CD4-positive, alpha-beta memory T cell (primary cell): Measurements from ENCODE around the gene GNB1L. TPM values are rescaled to one million over a fixed set of nuclear protein-coding genes. Genes with fewer than 3 reads are reported as not detected.

ENCODE experiments used
- CTCF ChIA-PET: fragments of 350-600 bp; sonication (Branson Sonifier 250); formaldehyde crosslinking; loops from one replicate; lab custom pipeline; 2021; ENCODE audit warnings: inconsistent platforms; ENCODE audit not compliant: partially characterized antibody; lab: Charles Lee
- POLR2A ChIA-PET: fragments of 350-600 bp; sonication (Branson Sonifier 250); formaldehyde crosslinking; loops from one replicate; lab custom pipeline; 2021; ENCODE audit not compliant: partially characterized antibody; lab: Charles Lee
- DNase-seq, 5 donors: peaks; one replicate each; pipeline versions ENCODE4 v3.0.0 to v3.0.0-alpha.2; 2020 to 2022; ENCODE audit warnings: mixed read lengths in 1 of 5
- H3K27ac ChIP-seq: one replicate; pipeline ENCODE4 v1.7.0; 2013; ENCODE audit warnings: low read depth, low read length
- H3K27me3 ChIP-seq: 2 replicates; pipeline ENCODE4 v1.7.0; 2013; ENCODE audit warnings: mild to moderate bottlenecking, low read length, moderate library complexity; ENCODE audit not compliant: insufficient read depth
- H3K36me3 ChIP-seq: 2 replicates; pipeline ENCODE4 v1.7.0; 2013; ENCODE audit warnings: mild to moderate bottlenecking, low read length, moderate library complexity; ENCODE audit not compliant: insufficient read depth
- H3K4me1 ChIP-seq: 2 replicates; pipeline ENCODE4 v1.7.0; 2013; ENCODE audit warnings: mild to moderate bottlenecking, low read length, moderate library complexity; ENCODE audit not compliant: insufficient read depth
- H3K4me3 ChIP-seq, 2 donors: one replicate each; pipeline ENCODE4 v1.7.0; 2013; ENCODE audit warnings: low read length in 2 of 2, mild to moderate bottlenecking in 1 of 2
- H3K9me3 ChIP-seq, 2 donors: one replicate each; pipeline ENCODE4 v1.7.0; 2013; ENCODE audit warnings: low read length in 2 of 2, control low read depth in 1 of 2; ENCODE audit not compliant: control insufficient read depth in 1 of 2
- H3K27ac Mint-ChIP-seq, 7 donors: one replicate each; pipeline ENCODE4 v1.8.0; 2020 to 2021; ENCODE audit warnings: mixed read lengths in 7 of 7, mild to moderate bottlenecking in 6 of 7, inconsistent platforms in 3 of 7, moderate library complexity in 3 of 7
- H3K27me3 Mint-ChIP-seq, 2 donors: one replicate each; pipeline ENCODE4 v1.8.0; 2020 to 2021; ENCODE audit warnings: mixed read lengths in 2 of 2
- H3K36me3 Mint-ChIP-seq, 2 donors: one replicate each; pipeline ENCODE4 v1.8.0; 2020 to 2021; ENCODE audit warnings: mixed read lengths in 2 of 2, inconsistent platforms in 1 of 2, mild to moderate bottlenecking in 1 of 2
- H3K4me1 Mint-ChIP-seq, 4 donors: one replicate each; pipeline ENCODE4 v1.8.0; 2020 to 2021; ENCODE audit warnings: mixed read lengths in 4 of 4, mild to moderate bottlenecking in 1 of 4
- H3K4me3 Mint-ChIP-seq, 8 donors: one replicate each; pipeline ENCODE4 v1.8.0; 2020 to 2021; ENCODE audit warnings: mixed read lengths in 8 of 8, mild to moderate bottlenecking in 7 of 8, moderate library complexity in 6 of 8, inconsistent platforms in 3 of 8
- H3K9me3 Mint-ChIP-seq, 8 donors: one replicate each; pipeline ENCODE4 v1.8.0; 2020 to 2021; ENCODE audit warnings: mixed read lengths in 8 of 8, mild to moderate bottlenecking in 5 of 8, inconsistent platforms in 3 of 8, moderate library complexity in 1 of 8
- intact Hi-C: fragments of 100-400 bp; cut with micrococcal nuclease; formaldehyde crosslinking; loops from one replicate; pipeline ENCODE4 v1.15.1; 2023
- polyA plus RNA-seq, 2 donors: library from polyadenylated mRNA; unstranded; fragments of 300-500 nt; fragmentation: Illumina TruSeq; gene quantifications; one replicate each; pipeline ENCODE4 v1.2.3, GENCODE V29; 2021
- total RNA-seq, 2 experiments: library from RNA; stranded (reverse); gene quantifications; one replicate each; pipeline ENCODE4 v1.2.3, GENCODE V29; 2021

Gene GNB1L
- total and polyA plus RNA-seq, 4 experiments from 2014 or later, result 7.9 to 14.6 (median 10.7) TPM

DNA sequence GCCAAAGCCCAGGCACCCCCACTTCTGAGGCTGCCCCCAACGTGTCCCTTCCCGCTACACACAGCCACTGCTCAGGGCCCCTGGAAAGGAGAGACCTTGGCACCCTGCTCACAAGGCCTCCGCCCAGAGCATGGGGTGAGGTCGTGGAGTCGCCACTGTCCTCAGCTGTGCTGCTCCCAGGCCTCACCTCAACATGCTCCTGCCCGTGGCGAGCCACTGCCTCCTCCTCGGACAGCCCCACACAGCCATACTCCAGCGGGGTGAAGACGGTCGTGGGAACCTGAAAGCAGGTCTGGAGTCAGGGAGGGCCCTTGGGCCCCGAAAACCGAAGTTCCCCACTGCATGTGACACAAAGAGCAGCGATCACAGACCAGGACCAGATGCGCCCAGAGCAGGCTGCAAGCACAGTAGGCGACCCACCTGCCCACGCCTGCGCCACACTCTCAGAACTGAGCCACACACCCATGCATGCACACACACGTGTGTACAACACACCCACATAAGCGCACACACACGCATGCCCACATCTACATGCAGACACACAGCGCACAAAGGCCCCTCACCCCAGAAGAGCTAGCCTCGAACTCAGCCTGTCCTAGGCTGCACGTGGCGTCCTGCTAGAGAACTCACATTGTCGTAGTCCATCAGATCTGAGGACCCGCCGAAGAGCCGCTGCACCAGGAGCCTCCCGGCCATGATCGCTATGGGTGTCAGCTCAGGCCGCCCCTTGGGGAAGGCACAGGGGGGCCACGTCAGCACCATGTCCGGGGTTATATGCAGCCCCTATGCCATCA lies 25.5 kb upstream of the GNB1L start:
- H3K27me3 Mint-ChIP-seq, result no peaks in the 10 kb centered on the region
- H3K36me3 ChIP-seq, result no peaks in the 10 kb centered on the region
- ChIA-PET POLR2A (interaction anchor here (0.9 to 1.0 kb wide), 2 partner anchors 12 to 16 kb away, joined by 3 to 4 read pairs; no protein-coding TSS in a partner anchor), CTCF (no interaction called here)
- no peak overlapping the region for H3K27ac ChIP-seq
- no peaks in the 10 kb centered on the region for H3K27me3 ChIP-seq
- no peaks in the 10 kb centered on the region for H3K36me3 Mint-ChIP-seq
- H3K4me1 Mint-ChIP-seq, result peaks cover 0 to 4% (median 0%) of the 10 kb centered on the region in 4 donors
- peak overlapping the region in 1 of 7 donors; percentile 15 for H3K27ac Mint-ChIP-seq
- H3K4me3 Mint-ChIP-seq, result no peak overlapping the region
- intact Hi-C loops, result no loop called here
- H3K9me3 Mint-ChIP-seq, result no peaks in the 10 kb centered on the region
- H3K4me3 ChIP-seq, result no peak overlapping the region
- no peaks in the 10 kb centered on the region for H3K9me3 ChIP-seq
- peaks cover 9% of the 10 kb centered on the region for H3K4me1 ChIP-seq
- DNase-seq, result no peak

GRCh38 chr22:19879643-19879991 lies 24.9 kb upstream of the GNB1L start:
- DNase-seq, result no peak
- Histone ChIP-seq H3K4me1 (peaks cover 9% of the 10 kb centered on the region), H3K9me3 (no peaks in the 10 kb centered on the region), H3K4me3 (no peak overlapping the region), H3K27me3 (no peaks in the 10 kb centered on the region), H3K27ac (no peak overlapping the region), H3K36me3 (no peaks in the 10 kb centered on the region)
- Mint-ChIP-seq H3K9me3 (no peaks in the 10 kb centered on the region), H3K4me3 (no peak overlapping the region), H3K4me1 (peaks cover under 1 to 7% (median 2%) of the 10 kb centered on the region in 4 donors), H3K27me3 (no peaks in the 10 kb centered on the region), H3K27ac (no peak overlapping the region), H3K36me3 (no peaks in the 10 kb centered on the region)
- intact Hi-C loops, result no loop called here
- POLR2A ChIA-PET, result no interaction called here
- CTCF ChIA-PET, result no interaction called here

DNA sequence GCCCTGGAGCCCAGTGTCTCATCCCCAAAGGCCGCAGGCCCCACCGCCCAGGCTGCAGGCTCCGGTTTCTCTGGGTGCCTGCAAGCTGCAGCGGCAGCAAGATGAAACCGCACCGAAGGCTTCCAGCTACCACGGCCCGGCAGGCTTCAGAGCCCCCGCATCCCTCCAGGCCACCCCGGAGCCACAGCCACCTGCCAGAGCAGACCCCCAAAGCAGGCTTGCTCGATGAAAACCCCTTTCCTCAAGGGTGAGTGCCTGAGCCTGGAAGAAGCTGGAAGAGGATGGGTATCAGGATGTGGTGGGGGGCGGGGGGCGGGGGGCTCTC lies 24.5 kb upstream of the GNB1L start:
- Histone ChIP-seq H3K4me1 (peaks cover 12% of the 10 kb centered on the region), H3K27ac (no peak overlapping the region), H3K9me3 (no peaks in the 10 kb centered on the region), H3K36me3 (no peaks in the 10 kb centered on the region), H3K4me3 (no peak overlapping the region), H3K27me3 (no peaks in the 10 kb centered on the region)
- Mint-ChIP-seq H3K36me3 (no peaks in the 10 kb centered on the region), H3K4me3 (no peak overlapping the region), H3K4me1 (peaks cover 3 to 9% (median 6%) of the 10 kb centered on the region in 4 donors), H3K27me3 (no peaks in the 10 kb centered on the region), H3K9me3 (no peaks in the 10 kb centered on the region), H3K27ac (no peak overlapping the region)
- ChIA-PET POLR2A (no interaction called here), CTCF (no interaction called here)
- intact Hi-C loops, result no loop called here
- no peak for DNase-seq

GRCh38 chr22:19878461-19879245 lies 24.0 kb upstream of the GNB1L start:
- H3K4me3 ChIP-seq, result no peak overlapping the region
- H3K4me1 ChIP-seq, result peaks cover 17% of the 10 kb centered on the region
- ChIA-PET CTCF (no interaction called here), POLR2A (no interaction called here)
- Mint-ChIP-seq H3K4me3 (no peak overlapping the region), H3K4me1 (peaks cover 3 to 12% (median 9%) of the 10 kb centered on the region in 4 donors), H3K27ac (no peak overlapping the region), H3K36me3 (no peaks in the 10 kb centered on the region), H3K9me3 (no peaks in the 10 kb centered on the region), H3K27me3 (no peaks in the 10 kb centered on the region)
- intact Hi-C loops, result no loop called here
- H3K27me3 ChIP-seq, result no peaks in the 10 kb centered on the region
- no peak overlapping the region for H3K27ac ChIP-seq
- no peaks in the 10 kb centered on the region for H3K36me3 ChIP-seq
- H3K9me3 ChIP-seq, result no peaks in the 10 kb centered on the region
- no peak for DNase-seq

DNA sequence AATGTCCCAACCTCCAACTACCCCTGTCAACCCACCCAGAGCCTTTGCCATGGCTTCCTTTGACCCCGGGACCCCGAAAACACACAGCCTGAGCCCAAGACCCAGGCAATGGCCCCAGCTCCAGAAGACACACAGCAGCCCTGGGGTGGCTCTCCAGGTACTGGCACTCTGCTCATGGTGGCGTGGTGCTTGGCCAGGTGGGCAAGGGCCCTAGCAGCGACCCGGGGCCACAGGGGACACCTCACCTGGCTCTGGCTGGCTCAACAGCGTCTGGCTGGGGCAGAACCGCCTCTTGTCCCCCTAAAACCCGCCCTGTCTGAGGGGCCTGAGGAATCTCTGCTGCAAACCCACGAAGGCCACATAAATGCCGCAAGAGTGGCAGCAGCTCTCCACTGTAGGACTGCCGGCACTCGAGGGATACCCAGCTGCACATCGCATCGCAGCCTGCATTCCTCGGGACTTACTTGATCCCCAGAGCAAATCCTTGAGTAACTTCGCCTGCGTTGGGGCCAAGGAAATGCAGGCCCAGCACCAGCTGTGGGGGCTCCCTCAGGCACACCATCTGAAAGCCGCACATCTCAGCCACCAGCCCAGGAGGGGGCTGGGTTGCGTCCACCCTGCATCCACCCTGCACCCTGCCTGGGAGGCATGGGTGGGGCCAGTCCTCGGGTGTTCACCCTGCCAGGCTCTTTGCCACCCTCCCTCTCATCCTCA lies 23.1 kb upstream of the GNB1L start:
- ChIA-PET CTCF (no interaction called here), POLR2A (no interaction called here)
- H3K27ac ChIP-seq, result no peak overlapping the region
- DNase-seq, result no peak
- no peaks in the 10 kb centered on the region for H3K36me3 ChIP-seq
- peaks cover 18% of the 10 kb centered on the region for H3K4me1 ChIP-seq
- intact Hi-C loops, result no loop called here
- Mint-ChIP-seq H3K27ac (no peak overlapping the region), H3K9me3 (no peaks in the 10 kb centered on the region), H3K27me3 (no peaks in the 10 kb centered on the region), H3K4me1 (peaks cover 3 to 12% (median 9%) of the 10 kb centered on the region in 4 donors), H3K36me3 (no peaks in the 10 kb centered on the region), H3K4me3 (no peak overlapping the region)
- no peak overlapping the region for H3K4me3 ChIP-seq
- no peaks in the 10 kb centered on the region for H3K27me3 ChIP-seq
- H3K9me3 ChIP-seq, result no peaks in the 10 kb centered on the region

- ChIA-PET CTCF (no interaction called here), POLR2A (interaction anchor here (0.9 kb wide), 1 partner anchor 9 kb away, joined by 3 read pairs; no protein-coding TSS in a partner anchor)
- intact Hi-C loops, result no loop called here
- H3K36me3 Mint-ChIP-seq, result no peaks in the 10 kb centered on the region
- no peak overlapping the region for H3K4me3 Mint-ChIP-seq
- no peaks in the 10 kb centered on the region for H3K9me3 Mint-ChIP-seq
- Histone ChIP-seq H3K9me3 (no peaks in the 10 kb centered on the region), H3K4me1 (peaks cover 18% of the 10 kb centered on the region), H3K27me3 (no peaks in the 10 kb centered on the region), H3K36me3 (no peaks in the 10 kb centered on the region), H3K27ac (no peak overlapping the region), H3K4me3 (no peak overlapping the region)
- DNase-seq, result no peak
- H3K27me3 Mint-ChIP-seq, result no peaks in the 10 kb centered on the region
- peaks cover 3 to 12% (median 9%) of the 10 kb centered on the region in 4 donors for H3K4me1 Mint-ChIP-seq
- no peak overlapping the region for H3K27ac Mint-ChIP-seq
Measured at GRCh38 chr22:19876941-19877625, 22.4 kb upstream of the GNB1L start.
